ENCODE data around the gene RASSF1. TPM values are rescaled to one million over a fixed set of nuclear protein-coding genes. Genes with fewer than 3 reads are reported as not detected.

Gene RASSF1
- 10 to 100 TPM; 26.7 to 30.0 TPM for total RNA-seq

- Histone ChIP-seq H3K9me3 (no peaks in the 10 kb centered on the region), H3K27ac (peak within 1 kb of the TSS in 2 of 4 donors; percentile 45 to 99), H3K4me3 (no peak within 1 kb of the TSS), H3K36me3 (replicated peaks in 1 of 2; ENCODE audit: insufficient read depth in 1 of 2, low read depth in 2 of 2) (no peaks in the 10 kb centered on the region), H3K27me3 (no peaks in the 10 kb centered on the region), H3K4me1 (peaks cover 25% of the 10 kb centered on the region)
- WGBS, 2 donors = 25 to 78% methylated on average over 6 to 83 of the region's 85 CpGs
- intact Hi-C loops (cut with DNase I) = loop anchor here (10.0 kb wide), 1 partner anchor 204 kb away; no protein-coding TSS in a partner anchor
- no peak for TF ChIP-seq CTCF (IDR thresholded peaks at IDR 0.05)
- peak in 1 of 3 donors; percentile 61 for TF ChIP-seq POLR2A (IDR thresholded peaks at IDR 0.05)
- ATAC-seq (no peak), DNase-seq (peak in 2 of 4 donors; percentile 54 to 66)
Measured at GRCh38 chr3:50340448-50341329, at the start of gene RASSF1. Gene RASSF1, minus strand, starts transcription at chr3:50340836. Its CDS starts 31 bp downstream, at chr3:50340805.

- Histone ChIP-seq H3K27ac (peak overlapping the region in 3 of 4 donors; percentile 18 to 69 (median 27)), H3K36me3 (replicated peaks in 1 of 2; ENCODE audit: insufficient read depth in 1 of 2, low read depth in 2 of 2) (no peaks in the 10 kb centered on the region), H3K27me3 (no peaks in the 10 kb centered on the region), H3K4me3 (no peak overlapping the region), H3K4me1 (peaks cover 19% of the 10 kb centered on the region), H3K9me3 (no peaks in the 10 kb centered on the region)
- WGBS, 2 donors = 37 to 61% methylated on average over 4 to 6 of the region's 6 CpGs
- TF ChIP-seq POLR2A (IDR thresholded peaks at IDR 0.05) = no peak
- no peak for TF ChIP-seq CTCF (IDR thresholded peaks at IDR 0.05)
- no peak for ATAC-seq
- intact Hi-C loops (cut with DNase I) = no loop called here
- peak in 3 of 4 donors; percentile 43 to 73 (median 72) for DNase-seq
Measured at GRCh38 chr3:50389414-50389767, 48.8 kb upstream of the RASSF1 start.

GRCh38 chr3:50388720-50389413 is 48.2 kb upstream of the RASSF1 start:
- Histone ChIP-seq H3K27me3 (no peaks in the 10 kb centered on the region), H3K36me3 (replicated peaks in 1 of 2; ENCODE audit: insufficient read depth in 1 of 2, low read depth in 2 of 2) (no peaks in the 10 kb centered on the region), H3K9me3 (no peaks in the 10 kb centered on the region), H3K27ac (peak overlapping the region in 2 of 4 donors; percentile 18 to 69), H3K4me3 (no peak overlapping the region), H3K4me1 (peaks cover 19% of the 10 kb centered on the region)
- 76 to 82% methylated on average over 16 to 22 of the region's 22 CpGs for WGBS, 2 donors
- intact Hi-C loops (cut with DNase I) = no loop called here
- DNase-seq (peak in 2 of 4 donors; percentile 37 to 40), ATAC-seq (no peak)
- TF ChIP-seq POLR2A (IDR thresholded peaks at IDR 0.05) (no peak), CTCF (IDR thresholded peaks at IDR 0.05) (peak in 1 of 7 experiments; percentile 5)

GRCh38 chr3:50388016-50388719 is 47.5 kb upstream of the RASSF1 start:
- DNase-seq = peak; percentile 43 to 74 (median 62)
- no peaks in the 10 kb centered on the region for H3K9me3 ChIP-seq
- intact Hi-C loops (cut with DNase I) = no loop called here
- no peaks in the 10 kb centered on the region for H3K27me3 ChIP-seq
- TF ChIP-seq POLR2A (IDR thresholded peaks at IDR 0.05) (no peak), CTCF (IDR thresholded peaks at IDR 0.05) (peak in 6 of 7 experiments; percentile 26 to 61 (median 54))
- peak overlapping the region in 1 of 4 donors; percentile 30 for H3K27ac ChIP-seq
- peak; percentile 54 for ATAC-seq
- 51 to 52% methylated on average over 8 to 24 of the region's 25 CpGs for WGBS, 2 donors
- H3K4me3 ChIP-seq = no peak overlapping the region
- H3K36me3 ChIP-seq (replicated peaks in 1 of 2; ENCODE audit: insufficient read depth in 1 of 2, low read depth in 2 of 2) = no peaks in the 10 kb centered on the region
- H3K4me1 ChIP-seq = peaks cover 19% of the 10 kb centered on the region

Data from body of pancreas (tissue), 4 donors.